ENCODE results near the gene EIF1AX.
"Not testable (repeated sequence)": the region's sequence is repeated elsewhere in the genome, so short reads cannot be mapped to it uniquely, and the experiment has no call there.

The EIF1AX gene

DNA sequence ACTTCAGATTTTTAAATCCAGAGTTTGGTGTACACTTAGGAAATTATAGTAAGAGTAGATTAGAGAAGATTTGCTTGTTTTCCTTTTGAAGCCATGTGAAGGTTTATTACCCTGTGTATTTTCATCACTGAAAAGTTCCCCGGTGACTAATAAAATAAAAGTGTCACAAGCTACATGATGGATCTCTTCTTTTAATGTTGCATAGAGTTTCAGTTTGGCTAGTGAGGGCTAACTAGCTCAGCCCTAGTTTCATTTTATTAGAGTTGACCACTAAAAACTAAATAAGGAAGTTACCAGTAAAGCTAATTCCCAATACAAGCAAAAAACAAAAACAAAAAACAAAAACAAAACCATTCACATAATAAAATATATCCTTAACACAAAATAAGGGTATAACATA, 14.8 kb downstream of the EIF1AX start:
- DNase-seq (ENCODE audit: low read depth) = not testable (repeated sequence)

DNA sequence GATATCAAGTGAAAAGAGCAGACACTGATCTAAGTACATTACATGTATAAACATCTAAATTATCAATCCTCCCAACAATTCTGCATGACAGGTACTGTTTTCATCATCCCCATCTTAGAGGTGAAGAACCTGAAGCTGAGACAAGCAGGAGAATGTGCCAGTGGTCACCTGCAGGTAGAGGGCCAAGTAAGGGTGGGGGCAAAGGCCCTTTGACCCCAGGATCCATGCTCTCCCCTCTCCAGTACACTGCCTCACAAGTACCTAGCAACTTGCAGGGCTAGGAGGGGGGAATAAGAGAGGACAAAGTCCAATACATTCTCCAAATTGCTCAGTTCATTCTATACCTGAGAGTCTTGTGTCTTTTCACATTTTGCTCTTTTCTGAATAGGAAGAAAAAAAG, 16.7 kb downstream of the EIF1AX start:
- DNase-seq (ENCODE audit: low read depth) = no peak

DNA sequence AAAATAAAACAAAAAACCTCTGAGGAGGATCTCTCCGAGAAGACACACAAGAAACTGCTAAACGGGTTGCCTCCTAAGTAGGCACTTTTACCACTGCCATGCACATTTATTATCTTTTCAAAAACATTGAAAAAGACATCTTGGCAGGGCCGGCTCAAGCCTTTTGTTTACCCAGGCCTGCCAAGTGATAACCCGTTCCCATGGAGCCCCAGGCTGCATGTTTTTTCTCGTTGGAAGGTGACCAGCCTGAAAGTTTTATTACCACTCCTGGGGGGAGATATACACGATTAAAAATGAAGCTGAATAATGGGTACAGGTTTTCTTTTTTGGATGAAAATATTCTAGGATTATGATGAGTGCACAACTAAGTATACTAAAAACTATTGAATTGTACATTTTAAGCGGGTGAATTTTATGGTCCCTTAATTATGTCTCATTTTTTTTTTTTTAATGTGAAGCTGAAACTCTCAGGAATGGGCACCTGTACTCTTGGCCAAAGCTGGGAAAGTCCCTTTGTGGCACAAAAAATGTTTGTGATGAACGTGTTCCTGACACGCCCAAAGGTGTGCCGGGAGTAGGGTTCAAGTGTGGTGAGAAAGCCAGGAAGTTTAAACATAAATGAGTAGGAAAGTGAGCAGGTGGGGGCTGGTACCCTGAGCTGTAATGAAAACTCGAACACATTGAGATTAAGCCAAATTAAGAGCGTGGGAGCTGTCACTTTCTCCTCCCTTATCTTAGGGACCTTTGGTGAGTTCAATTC, 23.4 kb downstream of the EIF1AX start:
- no peak for DNase-seq (ENCODE audit: low read depth)

DNA sequence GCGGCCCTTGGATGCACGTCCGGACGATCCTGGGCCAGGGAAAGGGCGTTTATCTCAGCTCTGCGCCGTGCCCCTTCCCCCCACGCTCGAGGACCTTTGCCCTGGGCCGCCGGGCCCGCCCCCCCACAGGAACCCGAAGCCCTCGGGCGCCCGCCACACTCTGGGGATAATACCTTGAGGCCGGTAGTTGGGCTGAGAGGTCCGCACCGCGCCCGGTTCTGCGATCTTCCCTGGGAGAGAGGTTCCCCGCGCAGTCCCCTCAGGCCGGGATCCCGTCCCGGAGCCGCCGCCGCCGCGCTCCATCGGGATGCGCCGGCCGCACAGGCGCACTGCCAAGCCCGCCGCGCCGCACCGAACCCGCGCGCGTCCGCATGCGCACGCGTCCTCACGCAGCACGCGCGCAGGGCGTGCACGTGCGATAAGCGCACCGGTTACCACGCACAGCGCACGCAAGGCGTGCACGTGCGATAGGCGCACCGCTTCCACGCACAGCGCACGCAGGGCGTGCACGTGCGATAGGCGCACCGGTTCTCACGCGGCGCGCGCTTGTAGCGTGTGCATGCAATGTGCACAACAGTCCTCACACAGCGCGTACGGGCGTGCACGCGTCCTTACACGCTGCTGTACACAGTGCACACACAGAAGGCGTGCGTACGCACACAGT, 24.9 kb downstream of the EIF1AX start, which contains the start of gene MAP7D2:
Gene MAP7D2 (minus strand): TSS at position 331 of the 664 bp plus-strand sequence. CDS start 28 bp downstream, at position 303.
- no peak for DNase-seq (ENCODE audit: low read depth)

DNA sequence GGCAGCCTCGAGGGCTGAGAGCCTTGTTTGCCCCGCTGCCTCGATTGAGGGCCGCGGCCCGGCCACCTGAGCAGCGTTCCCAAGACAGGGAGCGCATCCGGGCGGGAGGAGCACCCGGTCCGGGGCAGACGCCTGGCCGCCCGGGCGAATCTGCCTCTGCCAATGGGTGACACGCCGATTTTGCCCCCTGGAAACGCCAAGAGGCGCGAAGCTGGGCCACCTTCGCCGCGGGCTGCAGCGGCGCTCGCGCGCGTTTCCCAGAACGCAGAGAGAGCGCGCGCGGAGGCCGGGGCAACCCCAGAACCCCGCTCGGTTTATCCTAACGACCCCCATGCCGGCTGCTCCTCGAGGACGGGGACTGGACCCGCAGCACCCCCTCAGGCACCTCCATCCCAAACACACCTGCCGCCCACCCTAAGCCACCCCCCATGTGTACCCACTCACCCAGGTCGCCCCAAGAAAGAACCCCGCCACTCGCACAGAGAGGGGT, 25.5 kb downstream of the EIF1AX start:
- DNase-seq (ENCODE audit: low read depth) = no peak

DNA sequence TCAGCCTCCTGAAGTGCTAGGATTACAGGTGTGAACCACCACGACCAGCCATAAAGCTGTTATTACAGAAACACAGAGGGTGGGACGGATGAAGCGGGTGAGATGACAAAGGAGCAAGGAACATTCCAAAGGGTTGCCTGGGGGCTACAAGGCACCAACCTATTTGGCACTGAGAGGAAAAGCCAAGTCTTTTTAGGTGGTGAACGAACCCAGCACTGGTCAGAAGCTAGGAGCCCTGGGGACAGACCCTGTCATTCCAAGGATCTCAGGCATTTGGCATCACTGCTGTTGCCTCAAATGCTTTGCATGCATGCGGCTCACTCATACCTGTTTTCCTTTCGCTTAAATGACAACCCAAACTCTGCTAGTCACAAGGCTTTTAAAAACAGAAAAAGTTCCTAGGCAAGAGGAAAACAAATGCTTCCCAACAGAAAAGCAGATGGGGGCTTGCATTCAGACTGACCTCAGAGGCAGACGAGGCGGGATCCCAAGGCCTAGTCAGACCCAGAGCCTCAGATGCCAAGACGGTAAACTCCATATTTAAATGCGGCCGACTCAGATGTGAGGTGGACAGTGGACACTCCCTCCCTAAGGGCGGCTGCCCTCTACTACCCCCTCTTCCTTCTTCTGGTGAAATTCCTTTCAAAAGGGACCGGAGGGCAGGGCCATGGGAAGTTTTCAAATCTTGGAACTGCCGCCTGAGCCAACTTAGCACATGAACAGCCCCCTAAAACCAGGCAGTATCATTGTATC, 29.4 kb downstream of the EIF1AX start:
- DNase-seq (ENCODE audit: low read depth) = no peak

DNA sequence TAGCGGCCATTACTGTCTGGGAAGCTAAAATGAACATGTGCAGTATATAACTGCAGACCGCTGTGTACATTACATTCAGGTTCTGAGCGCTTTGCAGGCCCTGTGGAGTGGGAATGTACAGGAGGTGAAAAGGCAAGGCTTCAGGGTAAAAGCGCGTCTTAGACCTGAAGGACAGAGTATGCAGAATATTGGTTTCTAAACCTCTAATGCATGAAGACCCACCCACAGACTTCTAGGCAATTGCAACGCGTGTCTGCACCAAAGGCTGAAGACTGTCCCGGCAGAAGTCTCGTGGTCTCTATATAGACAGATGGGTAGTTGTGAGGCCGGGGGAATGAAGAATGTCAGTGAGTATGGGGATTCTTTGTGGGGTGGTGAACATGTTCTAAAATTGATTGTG, 30.4 kb downstream of the EIF1AX start:
- no peak for DNase-seq (ENCODE audit: low read depth)

DNA sequence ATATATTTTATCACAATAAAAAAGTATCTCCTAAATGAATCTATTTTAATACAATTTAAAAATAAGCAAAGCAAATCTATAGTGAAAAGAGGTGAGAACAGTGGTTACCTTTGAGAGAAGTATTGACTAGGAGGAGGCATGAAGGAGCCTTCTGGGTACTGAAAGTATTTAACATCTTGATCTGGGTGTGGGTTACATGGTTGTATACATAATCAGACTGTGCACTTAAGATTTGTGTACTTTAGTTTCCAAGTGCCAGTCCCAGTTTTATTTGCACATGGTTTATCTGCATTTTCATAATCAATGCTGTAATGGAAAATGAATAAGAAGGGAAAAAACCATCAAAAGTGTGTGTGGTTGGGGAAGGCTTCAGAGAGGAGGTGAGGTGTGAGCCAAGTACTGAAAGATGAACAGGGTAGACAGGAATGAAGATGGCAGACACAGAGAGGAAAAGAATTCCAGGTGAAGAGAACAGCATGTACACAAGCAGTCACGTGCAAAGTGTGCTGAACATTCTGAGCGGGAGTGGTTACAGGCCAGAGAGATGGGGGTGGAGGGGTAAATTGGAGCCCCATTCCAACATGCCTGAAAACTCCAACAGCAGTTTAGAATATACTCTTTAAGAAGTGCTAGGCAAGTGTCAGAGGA, 39.6 kb downstream of the EIF1AX start:
- no peak for DNase-seq (ENCODE audit: low read depth)

DNA sequence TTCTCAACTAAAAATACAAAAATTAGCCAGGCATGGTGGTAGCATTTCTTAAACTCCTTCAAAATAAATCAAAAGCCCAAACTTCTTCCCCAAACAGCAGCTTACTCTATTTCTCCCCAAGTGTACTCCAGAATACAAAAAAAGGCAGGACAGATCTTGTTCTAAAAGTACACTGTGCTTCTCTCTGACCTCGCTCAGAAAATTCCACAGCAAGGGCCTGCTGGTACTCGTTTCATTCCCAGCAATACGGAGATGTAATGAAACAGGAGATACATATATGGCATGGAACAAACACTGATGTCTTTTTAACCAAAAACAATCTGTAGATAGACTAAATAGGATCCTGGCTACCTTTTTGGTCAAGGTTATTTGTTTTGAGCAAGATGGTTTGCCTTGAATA, 50.1 kb downstream of the EIF1AX start:
- no peak for DNase-seq (ENCODE audit: low read depth)

DNA sequence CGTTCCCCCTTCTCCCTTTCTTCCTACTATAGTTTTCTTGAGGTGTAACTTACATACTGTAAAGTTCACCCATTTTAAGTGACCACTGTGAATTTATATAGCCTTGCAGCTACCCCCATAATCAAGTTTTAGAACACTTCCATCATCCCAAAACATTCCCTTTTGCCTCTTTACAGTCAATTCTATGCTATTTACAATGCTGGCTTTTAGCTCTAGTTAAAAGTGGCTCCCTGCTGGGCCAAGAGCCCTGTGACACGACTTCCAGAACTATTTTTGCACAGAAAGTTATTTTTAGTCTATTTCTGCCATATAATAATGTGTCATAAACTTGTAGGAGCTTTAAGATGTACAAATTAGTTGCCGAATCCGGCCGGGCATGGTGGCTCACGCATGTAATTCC, 51.8 kb downstream of the EIF1AX start:
- no peak for DNase-seq (ENCODE audit: low read depth)

DNA sequence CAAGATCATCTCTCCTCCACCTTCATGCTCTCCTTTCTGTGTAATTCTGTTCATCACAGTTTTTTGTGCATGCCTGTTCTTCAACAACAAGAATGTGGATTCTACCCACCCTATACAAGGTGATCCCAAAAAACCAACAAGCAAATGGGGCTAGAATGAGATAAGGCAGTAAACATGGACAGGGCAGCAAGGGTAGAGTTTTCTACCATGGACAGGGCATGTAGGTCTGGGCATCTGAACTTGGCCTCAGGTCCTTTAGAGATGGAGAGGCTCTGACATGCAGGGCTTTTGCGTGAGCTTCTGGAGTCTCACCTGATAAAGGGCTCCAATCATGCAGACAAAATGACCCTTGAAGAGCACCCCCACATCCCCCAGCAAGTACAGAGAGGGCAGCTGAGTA, 61.4 kb downstream of the EIF1AX start:
- no peak for DNase-seq (ENCODE audit: low read depth)
